K562 (cell line): ENCODE data around the gene LTBP4. TPM values are rescaled to one million over a fixed set of nuclear protein-coding genes. Genes with fewer than 3 reads are reported as not detected.

ENCODE experiments used
- ATF3 ChIP-seq, 2 experiments: fragments of 450-650 bp in 1 of 2; sonication (generic) in 1 of 2; formaldehyde crosslinking in 1 of 2; IDR thresholded peaks in 1 of 2; conservative IDR thresholded peaks in 1 of 2; 2 replicates each; pipeline versions ENCODE4 v1.6.1 to v1.8.1; 2016 to 2023; ENCODE audit warnings: mild to moderate bottlenecking in 2 of 2, moderate library complexity in 2 of 2, inconsistent platforms in 1 of 2, missing genetic modification reagents in 1 of 2
- ATF4 ChIP-seq: fragments of 450-650 bp; formaldehyde crosslinking; IDR thresholded peaks from 2 replicates; pipeline ENCODE4 v1.4.0; 2022; ENCODE audit warnings: mild to moderate bottlenecking, moderate library complexity
- C11orf30 ChIP-seq: fragments of 450-650 bp; IDR thresholded peaks from 2 replicates; pipeline ENCODE4 v1.6.1; 2016; ENCODE audit warnings: low read depth, mild to moderate bottlenecking
- CBFB ChIP-seq: sonication (generic); formaldehyde crosslinking; IDR thresholded peaks from 2 replicates; pipeline ENCODE4 v1.4.0; 2020; ENCODE audit warnings: mild to moderate bottlenecking, missing genetic modification reagents
- CBX1 ChIP-seq: sonication (generic); IDR thresholded peaks from 2 replicates; pipeline ENCODE4 v1.6.1; 2016; ENCODE audit warnings: antibody characterized with exemption, low read depth, mild to moderate bottlenecking
- CBX5 ChIP-seq: IDR thresholded peaks from 2 replicates; pipeline ENCODE4 v1.6.1; 2014; ENCODE audit warnings: low read depth, borderline replicate concordance
- HSF4 ChIP-seq: fragments of 250-450 bp; sonication (Bioruptor Pico); IDR thresholded peaks from 2 replicates; pipeline ENCODE4 v2.1.2; 2022; ENCODE audit warnings: mild to moderate bottlenecking, moderate library complexity, borderline replicate concordance
- IFI16 ChIP-seq: fragments of 250-450 bp; sonication (Bioruptor Pico); IDR thresholded peaks from 2 replicates; pipeline ENCODE4 v2.1.2; 2022; ENCODE audit warnings: mild to moderate bottlenecking, inconsistent platforms
- KAT2B ChIP-seq: IDR thresholded peaks from one replicate; pipeline ENCODE4 v1.6.1; 2012; ENCODE audit warnings: low read depth, mild to moderate bottlenecking, control low read depth, inconsistent platforms, low read length, moderate library complexity
- MCM3 ChIP-seq: fragments of 450-650 bp; IDR thresholded peaks from 2 replicates; pipeline ENCODE4 v1.6.1; 2016
- MEF2A ChIP-seq: IDR thresholded peaks from 2 replicates; pipeline ENCODE4 v1.6.1; 2011; ENCODE audit warnings: low read depth, mild to moderate bottlenecking, low read length, moderate library complexity; ENCODE audit not compliant: control insufficient read depth
- PCBP1 ChIP-seq: fragments of 200-400 bp; formaldehyde crosslinking; IDR thresholded peaks from 2 replicates; pipeline ENCODE4 v1.6.1; 2018; ENCODE audit warnings: mild to moderate bottlenecking, low read depth, low read length; ENCODE audit not compliant: poor library complexity, severe bottlenecking
- PTBP1 ChIP-seq: fragments of 200-400 bp; formaldehyde crosslinking; IDR thresholded peaks from 2 replicates; pipeline ENCODE4 v1.6.1; 2017; ENCODE audit warnings: low read depth, low read length
- RFX7 ChIP-seq: fragments of 250-450 bp; sonication (Bioruptor Pico); IDR thresholded peaks from 2 replicates; pipeline ENCODE4 v1.5.1; 2021; ENCODE audit warnings: mild to moderate bottlenecking
- SMAD1 ChIP-seq: fragments of 150-350 bp; IDR thresholded peaks from 2 replicates; pipeline ENCODE4 v1.6.1; 2014; ENCODE audit warnings: low read length, low read depth; ENCODE audit not compliant: partially characterized antibody
- SMARCC2 ChIP-seq: fragments of 450-650 bp; IDR thresholded peaks from 2 replicates; pipeline ENCODE4 v1.6.1; 2017; ENCODE audit warnings: antibody characterized with exemption, moderate library complexity, mild to moderate bottlenecking, low read depth
- SP2 ChIP-seq: IDR thresholded peaks from 2 replicates; pipeline ENCODE4 v1.6.1; 2011; ENCODE audit warnings: mild to moderate bottlenecking, low read depth, low read length, moderate library complexity; ENCODE audit not compliant: poor library complexity, severe bottlenecking; ENCODE audit errors: extremely low read depth
- TARDBP ChIP-seq: fragments of 450-650 bp; IDR thresholded peaks from 2 replicates; pipeline ENCODE4 v1.6.1; 2016
- TCF15 ChIP-seq: fragments of 250-450 bp; sonication (Bioruptor Pico); IDR thresholded peaks from 2 replicates; pipeline ENCODE4 v1.8.0; 2022; ENCODE audit warnings: moderate library complexity, mild to moderate bottlenecking, inconsistent platforms
- ZBTB2 ChIP-seq: fragments of 450-650 bp; IDR thresholded peaks from 2 replicates; pipeline ENCODE4 v1.6.1; 2016; ENCODE audit warnings: antibody characterized with exemption
- ZNF324 ChIP-seq: fragments of 250-450 bp; sonication (Bioruptor Pico); IDR thresholded peaks from 2 replicates; pipeline ENCODE4 v1.4.0; 2020; ENCODE audit warnings: mild to moderate bottlenecking
- ZNF79 ChIP-seq: fragments of 250-450 bp; sonication (Bioruptor Pico); IDR thresholded peaks from 2 replicates; pipeline ENCODE4 v1.4.0; 2020; ENCODE audit warnings: low read depth, mild to moderate bottlenecking, moderate library complexity
- polyA plus RNA-seq, 8 experiments: library from polyadenylated mRNA; depleted of rRNA in 4 of 8; stranded (reverse) in 5 of 8; unstranded in 3 of 8; fragments of >200 nt; fragmentation: Nextera tagmentation in 2 of 8; fragmentation: Illumina TruSeq in 1 of 8; extraction: Ambion mirVana in 2 of 8; extraction: Trizol in 1 of 8; gene quantifications; 2 replicates each; pipeline versions ENCODE4 v1.2.1 to v1.2.3, GENCODE V29; 2011 to 2014; ENCODE audit warnings: inconsistent platforms in 1 of 8, missing spikeins in 1 of 8
- total RNA-seq, 7 experiments: library from RNA; depleted of rRNA in 6 of 7; stranded (reverse); fragments of >200 nt in 6 of 7; fragmentation: Illumina TruSeq in 2 of 7; extraction: Trizol in 2 of 7; gene quantifications; 2 replicates each; pipeline versions ENCODE4 v1.2.1 to v1.2.3, GENCODE V29; 2011 to 2021; ENCODE audit warnings: low replicate concordance in 1 of 7

Gene LTBP4
- total and polyA plus RNA-seq, 9 of the 15 experiments (the other 6 are each of a cell fraction or from before 2014, with no cell fraction given) = 0.35 to 160 (median 31.6) TPM

GRCh38 chr19:40609561-40610395 lies 8.6 kb downstream of the LTBP4 start (continued):
- TF ChIP-seq TCF15 (CRISPR knock-in tag) = no peak
- TF ChIP-seq SMARCC2 = no peak
- no peak for TF ChIP-seq CBX5
- TF ChIP-seq IFI16 = no peak
- no peak for TF ChIP-seq ZNF79 (CRISPR knock-in tag)
- no peak for TF ChIP-seq ATF4 (CRISPR knock-in tag)
- no peak for TF ChIP-seq ZNF324 (CRISPR knock-in tag)
- no peak for TF ChIP-seq CBX1
- no peak for TF ChIP-seq RFX7 (CRISPR knock-in tag)
- TF ChIP-seq MCM3 = no peak
- TF ChIP-seq C11orf30 = no peak
- no peak for TF ChIP-seq CBFB (CRISPR knock-in tag)
- TF ChIP-seq ZBTB2 = no peak
- no peak for TF ChIP-seq ATF3 (IDR thresholded peaks at IDR 0.05)
- no peak for TF ChIP-seq ATF3 (CRISPR knock-in tag; conservative IDR thresholded peaks at IDR 0.05)
- no peak for TF ChIP-seq MEF2A
- TF ChIP-seq TARDBP = no peak
- TF ChIP-seq PCBP1 = no peak
- TF ChIP-seq PTBP1 = no peak
- TF ChIP-seq SMAD1 = no peak
- TF ChIP-seq KAT2B = no peak
- no peak for TF ChIP-seq SP2
- TF ChIP-seq HSF4 (CRISPR knock-in tag) = no peak
